Spleen (tissue), 7 donors: ENCODE results near the gene PRELID3B.

Source experiments
- POLR2A ChIP-seq, 3 donors: fragments of 450-650 bp; IDR thresholded peaks; one replicate each; pipeline ENCODE4 v1.5.1; 2017; ENCODE audit warnings: antibody characterized with exemption in 3 of 3, mild to moderate bottlenecking in 1 of 3
- TF ChIP-seq, protein P1 (sequence below), 11 experiments: fragments of 200-600 bp in 7 of 11; fragments of 450-650 bp in 4 of 11; sonication (generic) in 4 of 11; IDR thresholded peaks in 8 of 11; conservative IDR thresholded peaks in 3 of 11; 1 replicate in 7 of 11; 2 replicates in 4 of 11; pipeline versions ENCODE4 v1.4.0 to v1.8.0; 2016 to 2021; ENCODE audit warnings: antibody characterized with exemption in 11 of 11, inconsistent platforms in 4 of 11, mild to moderate bottlenecking in 1 of 11
- donor health status: DM: no; HTN: no; CAD: no; lungs with moderate emphysema.
- donor health status: DM: no; HTN: no; CAD: no.
- donor health status: DM: no; HTN: no; CAD: no.

DNA sequence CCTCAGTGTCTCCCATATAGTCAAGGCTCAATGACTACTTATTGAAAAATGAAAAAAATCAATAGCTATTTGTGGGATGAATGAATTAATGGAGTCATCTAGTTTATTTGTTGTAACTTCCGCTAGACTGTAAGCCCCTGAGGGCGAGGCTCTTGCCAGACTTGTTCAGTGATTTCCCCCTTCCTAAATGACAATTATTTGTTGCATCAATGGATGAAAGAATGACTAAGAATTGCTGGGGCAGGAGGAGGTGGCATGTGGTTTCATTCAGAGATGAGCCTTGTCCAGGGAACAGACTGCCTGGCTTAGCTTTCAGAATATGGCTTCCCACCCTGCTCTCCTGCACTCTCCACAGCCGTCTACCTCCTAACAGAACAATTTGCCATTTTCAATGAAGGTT lies 1.1 kb upstream of the PRELID3B start:
- TF ChIP-seq, protein P1, sequence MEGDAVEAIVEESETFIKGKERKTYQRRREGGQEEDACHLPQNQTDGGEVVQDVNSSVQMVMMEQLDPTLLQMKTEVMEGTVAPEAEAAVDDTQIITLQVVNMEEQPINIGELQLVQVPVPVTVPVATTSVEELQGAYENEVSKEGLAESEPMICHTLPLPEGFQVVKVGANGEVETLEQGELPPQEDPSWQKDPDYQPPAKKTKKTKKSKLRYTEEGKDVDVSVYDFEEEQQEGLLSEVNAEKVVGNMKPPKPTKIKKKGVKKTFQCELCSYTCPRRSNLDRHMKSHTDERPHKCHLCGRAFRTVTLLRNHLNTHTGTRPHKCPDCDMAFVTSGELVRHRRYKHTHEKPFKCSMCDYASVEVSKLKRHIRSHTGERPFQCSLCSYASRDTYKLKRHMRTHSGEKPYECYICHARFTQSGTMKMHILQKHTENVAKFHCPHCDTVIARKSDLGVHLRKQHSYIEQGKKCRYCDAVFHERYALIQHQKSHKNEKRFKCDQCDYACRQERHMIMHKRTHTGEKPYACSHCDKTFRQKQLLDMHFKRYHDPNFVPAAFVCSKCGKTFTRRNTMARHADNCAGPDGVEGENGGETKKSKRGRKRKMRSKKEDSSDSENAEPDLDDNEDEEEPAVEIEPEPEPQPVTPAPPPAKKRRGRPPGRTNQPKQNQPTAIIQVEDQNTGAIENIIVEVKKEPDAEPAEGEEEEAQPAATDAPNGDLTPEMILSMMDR (IDR thresholded peaks at IDR 0.05 in 8 of 11, conservative IDR thresholded peaks at IDR 0.05 in 3 of 11): no peak
- no peak for TF ChIP-seq POLR2A (IDR thresholded peaks at IDR 0.05)
